Fibroblast of the aortic adventitia (primary cell): ENCODE measurements around the gene FLOT1. TPM values are rescaled to one million over a fixed set of nuclear protein-coding genes. Genes with fewer than 3 reads are reported as not detected.

Experiments used
- DNase-seq: peaks from one replicate; pipeline ENCODE4 v3.0.0-alpha.2; 2010; ENCODE audit warnings: low read depth
- H3K4me3 ChIP-seq: 2 replicates; pipeline ENCODE4 v1.5.1; 2011; ENCODE audit warnings: low read depth, mild to moderate bottlenecking, control low read depth, low read length, moderate library complexity
- CTCF ChIP-seq: IDR thresholded peaks from 2 replicates; pipeline ENCODE4 v1.5.1; 2011; ENCODE audit warnings: mild to moderate bottlenecking, low read length, control low read depth, inconsistent platforms; ENCODE audit not compliant: insufficient read depth
- total RNA-seq: library from RNA; depleted of rRNA; stranded (reverse); fragments of >200 nt; gene quantifications from 2 replicates; pipeline ENCODE4 v1.2.3, GENCODE V29; 2012; ENCODE audit warnings: low replicate concordance

Gene FLOT1
- total RNA-seq, 1 donor, result 109 TPM

- peak; percentile 64 for DNase-seq
- no peak for TF ChIP-seq CTCF
- peak within 1 kb of the TSS; percentile 93 for H3K4me3 ChIP-seq
Measured at GRCh38 chr6:30686009-30686907, 56.2 kb downstream of the FLOT1 start, which contains the start of gene PPP1R18. Gene PPP1R18 (minus strand): TSS chr6:30686645. CDS start chr6:30686018, 627 bp downstream.

GRCh38 chr6:30685157-30686008, 57.1 kb downstream of the FLOT1 start:
- peak; percentile 28 for TF ChIP-seq CTCF
- peak overlapping the region; percentile 93 for H3K4me3 ChIP-seq
- DNase-seq, result peak; percentile 43

DNA sequence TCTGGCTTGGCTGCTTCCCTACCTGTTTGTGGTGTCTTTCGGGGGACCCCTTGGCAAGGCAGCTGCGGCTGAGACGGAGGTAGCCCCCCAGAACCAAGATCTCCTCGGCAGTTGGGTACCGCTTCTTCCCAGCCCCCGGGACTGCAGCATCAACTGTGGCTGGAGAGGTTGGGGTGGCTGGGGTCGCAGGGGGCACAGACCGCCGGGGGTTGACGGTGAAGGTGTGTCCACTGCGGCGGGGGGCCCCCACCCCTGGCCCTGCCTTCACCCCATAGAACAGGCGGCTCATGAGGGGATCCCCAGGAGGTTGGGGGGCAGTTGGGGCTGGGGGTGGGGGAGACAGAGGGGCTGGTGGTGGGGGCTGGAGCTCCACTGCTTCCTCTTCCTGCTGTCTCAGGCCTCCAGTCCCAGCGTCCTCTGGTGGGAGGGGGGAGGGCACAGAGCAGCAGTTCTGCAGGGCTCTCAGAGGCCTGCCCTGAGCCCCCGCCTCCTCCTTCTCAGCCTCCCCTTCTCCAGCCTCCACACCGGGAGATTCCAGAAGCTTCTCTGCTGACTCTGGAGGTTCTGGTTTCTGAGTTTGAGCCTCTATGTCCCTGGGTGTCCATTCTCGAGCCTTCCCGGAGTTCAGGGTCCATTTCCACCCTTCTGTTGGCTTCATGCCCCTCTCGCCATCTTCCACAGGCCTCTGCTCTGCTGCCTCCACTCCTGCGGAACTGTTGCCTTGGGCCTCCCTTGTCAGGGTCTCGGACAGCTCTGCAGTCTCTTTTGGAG, 57.9 kb downstream of the FLOT1 start:
- H3K4me3 ChIP-seq, result peak overlapping the region; percentile 93
- TF ChIP-seq CTCF, result no peak
- DNase-seq, result no peak

DNA sequence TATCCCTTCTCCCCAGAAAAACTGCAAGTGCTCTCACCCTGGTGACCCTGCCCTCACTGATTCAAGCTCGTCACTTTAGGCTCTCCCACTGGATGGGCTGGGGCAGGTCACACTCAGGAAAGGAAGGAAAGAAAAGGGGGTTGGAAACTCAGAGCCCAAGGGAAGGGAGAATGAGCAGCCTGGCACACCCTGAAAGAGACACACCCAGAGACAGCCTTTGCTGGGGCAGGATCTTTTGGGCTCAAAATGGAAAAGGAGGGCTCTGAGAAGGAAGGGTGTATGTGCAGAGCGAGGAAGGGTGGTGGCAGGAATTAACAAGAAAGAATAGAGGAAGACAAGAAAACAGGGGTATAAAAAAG, 58.5 kb downstream of the FLOT1 start:
- peak overlapping the region; percentile 93 for H3K4me3 ChIP-seq
- TF ChIP-seq CTCF, result no peak
- DNase-seq, result no peak

- H3K4me3 ChIP-seq, result peak overlapping the region; percentile 93
- DNase-seq, result no peak
- no peak for TF ChIP-seq CTCF
Measured at GRCh38 chr6:30683183-30683979, 59.1 kb downstream of the FLOT1 start.
